Mucosa of descending colon (tissue), 3 donors: ENCODE data around the gene F7. TPM values are rescaled to one million over a fixed set of nuclear protein-coding genes. Genes with fewer than 3 reads are reported as not detected.

ENCODE experiments used
- ATAC-seq: fragments of 200-7000 bp; cut with Tn5 transposase; one replicate; pipeline ENCODE4 v1.9.1; 2020; ENCODE audit warnings: mild to moderate bottlenecking, moderate library complexity
- DNase-seq, 3 donors: peaks; one replicate each; pipeline ENCODE4 v3.0.0-alpha.2; 2020
- H3K36me3 ChIP-seq: fragments of 200-600 bp; one replicate; pipeline ENCODE4 v1.8.0; 2021; ENCODE audit warnings: low read depth, mild to moderate bottlenecking
- H3K4me1 ChIP-seq: fragments of 200-600 bp; one replicate; pipeline ENCODE4 v1.8.0; 2021; ENCODE audit warnings: low read depth, mild to moderate bottlenecking
- H3K4me3 ChIP-seq: fragments of 200-600 bp; one replicate; pipeline ENCODE4 v1.8.0; 2021; ENCODE audit warnings: mild to moderate bottlenecking
- H3K9me3 ChIP-seq: fragments of 200-600 bp; one replicate; pipeline ENCODE4 v1.8.0; 2021; ENCODE audit warnings: mild to moderate bottlenecking
- CTCF ChIP-seq: fragments of 200-600 bp; IDR thresholded peaks from one replicate; pipeline ENCODE4 v1.8.0; 2022; ENCODE audit warnings: antibody characterized with exemption, mild to moderate bottlenecking
- intact Hi-C, 2 donors: fragments of 100-400 bp; cut with DNase I in 1 of 2; cut with micrococcal nuclease in 1 of 2; formaldehyde crosslinking; loops; one replicate each; pipeline versions ENCODE4 v1.11.0 to v1.11.1; 2022; cut with DNase I, micrococcal nuclease
- total RNA-seq, 3 donors: library from RNA; stranded (reverse); fragmentation: NEBNext Ultra II Directional in 2 of 3; extraction: Animal tissue kit (Norgen Biotek cat#: 25700) in 2 of 3; gene quantifications; one replicate each; pipeline versions ENCODE4 v1.2.1 to v1.2.4, GENCODE V29; 2021 to 2023
- donor health status: DM: no; HTN: no; CAD: no; lungs with moderate emphysema.
- donor health status: DM: no; HTN: no; CAD: no.
- donor health status: DM: no; HTN: yes; CAD: no.

F7 gene
- total RNA-seq, 3 donors from 2014 or later, result 0.19 TPM; not detected in 2

GRCh38 chr13:113137691-113138298 lies 32.2 kb downstream of the F7 start:
- intact Hi-C loops, result no loop called here
- H3K36me3 ChIP-seq, result no peaks in the 10 kb centered on the region
- no peak overlapping the region for H3K4me3 ChIP-seq
- ATAC-seq (no peak), DNase-seq (no peak)
- no peaks in the 10 kb centered on the region for H3K9me3 ChIP-seq
- no peaks in the 10 kb centered on the region for H3K4me1 ChIP-seq
- TF ChIP-seq CTCF, result no peak

- Histone ChIP-seq H3K9me3 (no peaks in the 10 kb centered on the region), H3K4me1 (no peaks in the 10 kb centered on the region), H3K36me3 (no peaks in the 10 kb centered on the region), H3K4me3 (no peak overlapping the region)
- ATAC-seq, result no peak
- no peak for TF ChIP-seq CTCF
- DNase-seq, result no peak
- intact Hi-C loops, result no loop called here
Observed at GRCh38 chr13:113138792-113139551, 33.4 kb downstream of the F7 start.

- DNase-seq (no peak), ATAC-seq (no peak)
- TF ChIP-seq CTCF, result no peak
- Histone ChIP-seq H3K9me3 (no peaks in the 10 kb centered on the region), H3K4me1 (no peaks in the 10 kb centered on the region), H3K36me3 (no peaks in the 10 kb centered on the region), H3K4me3 (no peak overlapping the region)
- intact Hi-C loops, result no loop called here
Observed at GRCh38 chr13:113139577-113139976, 34.0 kb downstream of the F7 start.

GRCh38 chr13:113140677-113141600 lies 35.3 kb downstream of the F7 start:
- intact Hi-C loops, result no loop called here
- no peak overlapping the region for H3K4me3 ChIP-seq
- H3K9me3 ChIP-seq, result no peaks in the 10 kb centered on the region
- no peaks in the 10 kb centered on the region for H3K4me1 ChIP-seq
- no peak for TF ChIP-seq CTCF
- no peak for ATAC-seq
- H3K36me3 ChIP-seq, result no peaks in the 10 kb centered on the region
- no peak for DNase-seq

- Histone ChIP-seq H3K36me3 (no peaks in the 10 kb centered on the region), H3K9me3 (no peaks in the 10 kb centered on the region), H3K4me3 (no peak overlapping the region), H3K4me1 (no peaks in the 10 kb centered on the region)
- no peak for DNase-seq
- no peak for ATAC-seq
- no peak for TF ChIP-seq CTCF
- intact Hi-C loops, result no loop called here
Observed at GRCh38 chr13:113141601-113141970, 36.0 kb downstream of the F7 start.
